CD4-positive, alpha-beta T cell treated with Interleukin-1 beta for 1 hour (primary cell): ENCODE data around the gene TSPEAR.
"Not testable (repeated sequence)": the region's sequence is repeated elsewhere in the genome, so short reads cannot be mapped to it uniquely, and the experiment has no call there.

Experiments used
- DNase-seq, 2 donors: peaks; one replicate each; pipeline ENCODE4 v3.0.0-alpha.2; 2020 to 2022

The TSPEAR gene

GRCh38 chr21:44623575-44623974 lies 87.8 kb downstream of the TSPEAR start:
- DNase-seq: no peak

GRCh38 chr21:44619886-44620285 lies 91.5 kb downstream of the TSPEAR start:
- no peak for DNase-seq

- peak; percentile 72 to 73 for DNase-seq
Measured at GRCh38 chr21:44618909-44619308, 92.5 kb downstream of the TSPEAR start.

GRCh38 chr21:44618504-44618903 lies 92.9 kb downstream of the TSPEAR start:
- peak in 1 of 2 donors; percentile 11 for DNase-seq

- no peak for DNase-seq
Measured at GRCh38 chr21:44617071-44617501, 94.3 kb downstream of the TSPEAR start.

GRCh38 chr21:44616591-44616926 lies 94.8 kb downstream of the TSPEAR start:
- DNase-seq: no peak

GRCh38 chr21:44615911-44616590 lies 95.3 kb downstream of the TSPEAR start:
- no peak for DNase-seq

- no peak for DNase-seq
Measured at GRCh38 chr21:44615466-44615865, 95.9 kb downstream of the TSPEAR start.

- no peak for DNase-seq
Measured at GRCh38 chr21:44614961-44615391, 96.4 kb downstream of the TSPEAR start.

GRCh38 chr21:44614161-44614631 lies 97.2 kb downstream of the TSPEAR start:
- DNase-seq: no peak

- DNase-seq: no peak
Measured at GRCh38 chr21:44613386-44614155, 97.8 kb downstream of the TSPEAR start.

- DNase-seq: no peak
Measured at GRCh38 chr21:44612669-44613229, 98.6 kb downstream of the TSPEAR start.

GRCh38 chr21:44612029-44612486 lies 99.3 kb downstream of the TSPEAR start, which contains the start of gene KRTAP10-8:
TSS of gene KRTAP10-8 (plus strand) at chr21:44612079. CDS start at chr21:44612101, 22 bp downstream.
- no peak for DNase-seq

- no peak for DNase-seq
Measured at GRCh38 chr21:44611551-44611950, 99.8 kb downstream of the TSPEAR start.

GRCh38 chr21:44610157-44610843 lies 101.1 kb downstream of the TSPEAR start:
- DNase-seq: not testable (repeated sequence)

- DNase-seq: no peak
Measured at GRCh38 chr21:44609193-44609592, 102.2 kb downstream of the TSPEAR start.

GRCh38 chr21:44606495-44606894 lies 104.9 kb downstream of the TSPEAR start:
- no peak for DNase-seq

- no peak for DNase-seq
Measured at GRCh38 chr21:44603911-44604310, 107.5 kb downstream of the TSPEAR start.

GRCh38 chr21:44603109-44603875 lies 108.1 kb downstream of the TSPEAR start:
- no peak for DNase-seq

GRCh38 chr21:44602463-44602850 lies 108.9 kb downstream of the TSPEAR start:
- no peak for DNase-seq

GRCh38 chr21:44601596-44602462 lies 109.5 kb downstream of the TSPEAR start:
- DNase-seq: no peak
